Amniotic epithelial cell (primary cell): ENCODE data around the gene RIN2.

Experiments
- DNase-seq: peaks from one replicate; pipeline ENCODE4 v3.0.0-alpha.2; 2010; ENCODE audit warnings: low read depth

The RIN2 gene, protein sequence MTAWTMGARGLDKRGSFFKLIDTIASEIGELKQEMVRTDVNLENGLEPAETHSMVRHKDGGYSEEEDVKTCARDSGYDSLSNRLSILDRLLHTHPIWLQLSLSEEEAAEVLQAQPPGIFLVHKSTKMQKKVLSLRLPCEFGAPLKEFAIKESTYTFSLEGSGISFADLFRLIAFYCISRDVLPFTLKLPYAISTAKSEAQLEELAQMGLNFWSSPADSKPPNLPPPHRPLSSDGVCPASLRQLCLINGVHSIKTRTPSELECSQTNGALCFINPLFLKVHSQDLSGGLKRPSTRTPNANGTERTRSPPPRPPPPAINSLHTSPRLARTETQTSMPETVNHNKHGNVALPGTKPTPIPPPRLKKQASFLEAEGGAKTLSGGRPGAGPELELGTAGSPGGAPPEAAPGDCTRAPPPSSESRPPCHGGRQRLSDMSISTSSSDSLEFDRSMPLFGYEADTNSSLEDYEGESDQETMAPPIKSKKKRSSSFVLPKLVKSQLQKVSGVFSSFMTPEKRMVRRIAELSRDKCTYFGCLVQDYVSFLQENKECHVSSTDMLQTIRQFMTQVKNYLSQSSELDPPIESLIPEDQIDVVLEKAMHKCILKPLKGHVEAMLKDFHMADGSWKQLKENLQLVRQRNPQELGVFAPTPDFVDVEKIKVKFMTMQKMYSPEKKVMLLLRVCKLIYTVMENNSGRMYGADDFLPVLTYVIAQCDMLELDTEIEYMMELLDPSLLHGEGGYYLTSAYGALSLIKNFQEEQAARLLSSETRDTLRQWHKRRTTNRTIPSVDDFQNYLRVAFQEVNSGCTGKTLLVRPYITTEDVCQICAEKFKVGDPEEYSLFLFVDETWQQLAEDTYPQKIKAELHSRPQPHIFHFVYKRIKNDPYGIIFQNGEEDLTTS

DNA sequence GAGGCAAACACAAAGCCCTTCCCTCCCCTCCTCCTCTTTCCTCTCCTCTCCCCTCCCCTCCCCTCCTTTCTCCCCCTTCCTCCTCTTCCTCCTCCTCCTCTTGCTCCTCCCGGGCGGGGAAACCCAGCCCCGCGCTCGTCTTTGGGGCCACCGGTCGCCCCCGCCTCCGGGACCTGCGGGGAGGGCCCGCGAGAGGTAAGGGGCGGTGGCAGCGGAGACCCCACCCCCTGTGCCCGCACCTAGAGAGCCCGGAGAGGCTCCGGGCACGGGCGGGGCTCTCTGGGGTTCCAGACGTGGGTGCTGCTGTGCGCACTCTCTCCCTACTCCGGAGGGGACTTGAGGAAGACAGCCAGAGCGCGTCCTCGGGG is at the start of gene RIN2:
RIN2 (plus strand) TSS at position 126 of the 368 bp plus-strand sequence. CDS start 131,344 bp downstream, outside the sequence.
- no peak for DNase-seq

DNA sequence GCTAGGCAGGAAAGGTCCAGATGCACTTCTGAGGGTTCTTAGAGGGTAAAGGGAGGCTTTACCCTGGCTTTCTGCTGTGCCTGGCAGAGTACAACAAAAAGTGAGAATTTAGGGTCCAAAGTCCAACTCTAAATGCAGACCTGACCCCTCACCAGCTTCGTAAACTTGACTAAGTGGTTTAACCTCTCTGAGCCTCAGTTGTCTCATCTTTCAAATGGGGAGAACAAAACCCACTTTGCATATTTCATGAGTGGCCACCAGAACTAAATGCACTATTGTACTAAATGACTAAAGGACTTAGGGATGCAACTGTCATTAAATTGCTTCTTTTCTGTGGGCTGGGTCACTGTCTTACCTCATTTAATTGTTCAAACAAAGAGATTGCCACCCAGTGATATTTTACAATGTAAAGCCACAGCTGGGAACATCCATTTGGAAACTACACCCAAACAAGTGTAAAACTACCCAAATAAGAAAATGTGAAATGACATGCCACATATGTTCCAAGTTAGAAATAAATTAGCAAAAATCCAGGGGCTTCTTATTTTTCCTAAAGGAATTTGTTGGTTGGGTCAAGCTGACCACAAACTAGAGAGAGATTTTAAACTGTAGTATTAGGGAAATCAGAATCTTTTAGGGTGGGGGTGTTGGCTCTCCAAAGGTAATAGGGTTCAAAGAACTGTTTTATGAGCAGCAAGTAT is 48.3 kb upstream of the RIN2 start:
- no peak for DNase-seq

DNA sequence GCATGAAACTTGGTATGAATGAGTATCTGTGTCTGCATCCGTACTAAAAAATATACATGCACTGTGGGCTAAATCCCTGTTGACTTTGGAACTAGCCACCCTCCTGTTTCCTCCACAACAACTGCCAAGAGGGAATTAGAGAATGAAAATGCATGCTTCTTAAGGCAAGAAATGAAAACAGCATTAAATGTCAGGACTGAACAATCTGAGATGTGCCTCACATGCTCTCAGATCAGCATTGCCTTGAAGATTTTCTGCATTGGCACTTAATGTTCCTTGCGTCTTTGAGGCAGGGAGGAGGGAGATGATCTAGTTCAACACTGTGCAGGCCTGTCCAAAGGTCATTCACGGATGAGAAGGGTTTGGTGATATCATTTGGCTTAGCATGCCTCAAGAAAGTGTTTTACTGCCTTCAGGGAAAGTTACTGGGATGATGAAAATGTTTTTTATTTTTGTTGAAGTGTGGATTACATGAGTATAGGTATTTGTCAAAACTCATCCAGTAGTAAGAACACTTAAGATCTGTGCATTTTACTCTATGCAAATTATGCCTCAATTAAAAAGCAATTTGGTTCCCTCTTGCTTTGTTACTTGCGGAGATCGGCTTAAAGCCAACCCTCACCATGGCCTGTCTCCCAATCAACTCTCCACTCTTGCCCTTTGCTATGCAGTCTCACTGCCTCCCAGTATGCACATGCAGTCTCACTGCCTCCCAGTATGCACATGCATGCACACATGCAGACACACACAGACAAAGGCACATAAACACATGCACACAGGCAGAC is 47.5 kb upstream of the RIN2 start:
- DNase-seq = peak; percentile 7

DNA sequence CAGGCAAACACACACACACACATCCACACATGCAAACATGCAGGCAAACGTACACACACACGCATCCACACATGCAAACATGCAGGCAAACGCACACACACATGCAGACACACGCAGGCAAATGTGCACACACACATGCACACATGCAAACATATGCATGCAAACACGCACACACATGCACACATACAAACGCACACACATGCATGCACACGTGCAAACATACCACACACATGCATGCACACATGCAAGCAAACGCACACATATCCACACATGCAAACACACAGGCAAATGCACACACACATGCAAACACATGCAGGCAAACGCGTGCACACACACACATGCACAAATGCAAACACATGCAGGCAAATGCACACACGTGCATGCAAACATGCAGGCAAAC is 46.9 kb upstream of the RIN2 start:
- no peak for DNase-seq

DNA sequence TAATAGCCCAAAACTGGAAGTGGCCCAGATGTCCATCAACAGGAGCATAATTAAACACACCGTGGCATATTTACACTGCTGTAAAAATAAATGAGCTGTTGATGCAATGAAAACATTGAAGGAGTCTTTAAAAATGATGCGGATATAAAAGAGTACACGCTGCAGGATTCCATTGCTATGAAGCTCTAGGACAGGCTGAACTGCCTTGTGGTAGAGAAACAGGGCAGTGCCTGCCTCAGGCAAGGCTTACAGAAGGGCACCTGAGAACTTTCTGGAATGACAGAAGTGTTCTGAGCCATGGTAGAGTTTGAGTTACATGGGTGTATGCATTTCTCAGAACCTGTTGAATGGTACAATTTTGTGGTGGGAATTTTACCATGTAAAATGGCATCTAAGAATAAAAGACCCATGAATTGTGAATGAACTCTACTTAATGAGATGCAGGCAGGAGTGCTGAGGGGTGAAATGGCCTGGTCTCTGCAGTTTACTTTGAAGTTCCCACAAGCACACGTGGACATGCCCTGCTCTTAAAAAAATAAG is 45.3 kb upstream of the RIN2 start:
- DNase-seq = no peak

DNA sequence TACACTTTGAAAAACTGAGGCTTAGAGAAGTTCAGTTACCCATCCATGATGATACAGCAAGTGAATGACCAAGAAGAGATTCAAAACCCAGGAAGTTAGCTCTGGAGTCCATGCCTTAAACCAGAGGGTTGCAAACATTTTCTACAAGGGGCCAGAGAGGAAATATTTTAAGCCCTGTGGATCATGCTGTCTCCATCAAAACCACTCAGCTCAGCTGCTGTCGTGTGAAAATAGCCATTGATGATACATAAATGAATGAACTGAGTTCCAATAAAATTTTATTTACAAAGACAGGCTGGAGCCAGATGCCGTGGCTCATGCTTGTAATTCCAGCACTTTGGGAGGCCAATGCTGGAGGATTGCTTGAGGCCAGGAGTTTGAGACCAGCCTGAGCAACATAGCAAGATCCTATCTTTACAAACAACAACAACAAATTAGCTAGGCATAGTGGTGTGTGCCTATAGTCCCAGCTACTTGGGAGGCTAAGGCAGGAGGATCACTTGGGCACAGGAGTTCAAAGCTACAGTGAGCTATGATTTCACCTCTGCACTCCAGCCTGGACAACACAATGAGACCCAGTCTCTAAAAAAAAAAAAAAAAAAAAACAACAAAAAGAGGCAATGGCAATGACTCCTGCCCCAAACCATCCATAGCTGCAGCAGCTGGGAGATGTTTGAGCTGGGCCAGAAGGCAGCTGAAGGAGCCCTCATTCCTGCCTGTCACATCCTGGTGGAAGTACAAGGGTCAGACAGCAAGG is 44.1 kb upstream of the RIN2 start:
- no peak for DNase-seq

DNA sequence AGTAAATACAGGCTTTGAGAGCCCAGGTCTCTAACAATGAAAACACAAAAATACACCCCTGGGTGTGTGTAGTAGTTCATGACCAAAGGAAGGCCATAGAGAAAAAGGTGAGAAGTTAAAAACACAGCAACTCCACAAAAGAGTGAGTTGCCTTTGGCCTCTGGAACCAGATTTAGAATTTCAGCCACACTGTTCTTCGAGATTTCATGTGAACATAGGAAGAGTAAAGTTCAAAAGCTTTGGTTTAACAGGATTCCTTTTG is 43.5 kb upstream of the RIN2 start:
- DNase-seq = no peak

DNA sequence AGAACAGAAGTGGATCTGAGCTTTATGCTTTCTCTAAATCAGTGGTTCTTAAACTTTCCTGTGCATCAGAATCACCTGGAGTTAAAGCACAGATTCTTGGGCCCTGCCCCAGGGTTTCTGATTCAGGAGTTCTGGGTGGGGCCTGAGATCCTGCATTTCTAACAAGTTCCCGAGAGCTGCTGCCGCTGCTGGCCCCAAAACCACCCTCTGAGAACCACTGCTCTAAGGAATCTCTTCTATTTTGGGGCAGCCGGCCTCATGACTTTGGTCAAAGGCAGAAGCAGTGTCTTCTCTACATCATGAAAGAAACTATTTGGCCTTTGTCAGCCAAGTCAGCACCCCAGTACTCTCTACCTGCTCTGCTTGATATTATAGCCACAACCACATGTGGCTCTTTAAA is 42.1 kb upstream of the RIN2 start:
- no peak for DNase-seq

DNA sequence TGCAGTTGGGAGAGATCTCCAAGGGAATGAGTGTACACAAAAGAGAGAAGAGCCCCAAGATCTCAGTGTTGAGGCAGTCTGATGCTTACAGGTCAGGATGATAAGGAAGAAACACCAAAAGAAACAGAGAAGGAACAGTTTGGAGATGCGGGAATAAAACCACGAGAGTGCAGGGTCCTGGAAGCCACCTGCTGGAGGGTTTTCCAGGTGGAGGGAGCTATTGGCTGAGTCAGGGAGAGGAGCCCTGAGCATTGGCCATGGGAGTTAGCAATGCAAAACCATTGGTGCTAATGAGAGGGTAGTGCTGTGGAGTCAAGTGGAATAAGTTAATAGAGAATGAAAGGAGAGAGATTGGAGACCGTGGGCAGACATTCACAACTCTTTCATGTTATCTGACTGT is 39.2 kb upstream of the RIN2 start:
- no peak for DNase-seq

DNA sequence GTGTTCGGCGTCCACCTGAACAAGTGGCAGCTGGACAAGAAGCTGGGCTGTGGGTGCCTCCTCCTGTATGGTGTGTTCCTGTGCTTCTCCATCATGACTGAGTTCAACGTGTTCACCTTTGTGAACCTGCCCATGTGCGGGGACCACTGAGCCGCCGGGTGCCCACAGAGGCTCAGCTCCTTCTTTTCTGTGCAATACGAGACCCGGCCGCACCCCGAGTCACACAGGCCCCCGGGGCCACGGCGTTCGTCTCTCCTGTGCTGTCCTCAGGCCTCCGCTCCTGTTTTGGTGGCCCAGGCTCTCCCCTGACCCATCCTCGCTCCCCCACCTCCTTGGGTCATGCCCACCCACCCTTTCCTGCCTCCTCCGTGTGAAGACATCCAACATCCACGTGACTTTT is 37.1 kb upstream of the RIN2 start:
- no peak for DNase-seq

DNA sequence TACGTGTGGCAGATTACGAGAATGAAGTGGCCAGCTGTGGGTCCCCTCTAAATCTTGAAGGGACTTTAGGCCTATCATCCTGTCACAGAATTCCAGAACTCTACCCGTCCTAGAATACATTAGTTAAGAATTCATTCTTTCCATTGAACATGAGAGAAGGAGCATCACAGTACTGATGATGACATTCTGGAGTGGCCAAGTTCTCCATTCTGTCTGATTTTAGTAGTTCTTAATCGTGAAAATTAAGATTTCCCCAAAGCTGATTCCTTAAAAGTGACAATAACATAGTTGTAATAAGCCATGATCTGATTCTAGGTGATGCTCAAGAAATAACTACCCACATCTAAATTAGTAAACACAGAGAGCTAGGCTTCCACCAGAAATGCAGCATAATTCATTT is 35.0 kb upstream of the RIN2 start:
- no peak for DNase-seq

DNA sequence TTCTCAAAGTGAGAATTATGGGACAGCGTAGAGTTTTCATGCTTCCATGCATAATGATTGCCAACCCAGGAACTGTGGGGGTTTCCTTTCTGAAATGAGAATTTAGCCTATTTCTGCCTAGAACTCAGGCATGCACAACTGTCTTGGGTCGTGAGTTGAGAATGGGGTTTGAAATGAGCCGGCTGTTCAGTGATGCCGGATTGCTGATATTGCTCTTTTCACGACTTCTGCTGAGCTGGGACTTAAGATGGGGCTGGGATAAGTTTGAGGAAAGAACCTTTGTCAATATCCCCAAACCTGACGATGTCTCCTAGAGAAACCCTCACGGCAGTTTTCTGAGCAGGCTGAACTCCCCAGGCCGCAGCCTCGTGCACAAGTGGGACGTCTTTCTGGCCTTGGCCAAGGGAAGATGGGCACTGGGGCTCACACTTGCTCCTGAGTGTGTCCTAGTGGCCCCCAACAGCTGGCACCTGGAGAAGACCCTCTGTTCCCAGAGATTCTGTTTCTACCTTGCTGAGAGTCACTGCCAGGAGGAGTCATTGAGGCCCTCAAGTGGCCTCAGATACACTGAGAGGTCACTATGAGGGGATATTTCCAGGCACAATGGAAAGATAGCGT is 34.1 kb upstream of the RIN2 start:
- no peak for DNase-seq

DNA sequence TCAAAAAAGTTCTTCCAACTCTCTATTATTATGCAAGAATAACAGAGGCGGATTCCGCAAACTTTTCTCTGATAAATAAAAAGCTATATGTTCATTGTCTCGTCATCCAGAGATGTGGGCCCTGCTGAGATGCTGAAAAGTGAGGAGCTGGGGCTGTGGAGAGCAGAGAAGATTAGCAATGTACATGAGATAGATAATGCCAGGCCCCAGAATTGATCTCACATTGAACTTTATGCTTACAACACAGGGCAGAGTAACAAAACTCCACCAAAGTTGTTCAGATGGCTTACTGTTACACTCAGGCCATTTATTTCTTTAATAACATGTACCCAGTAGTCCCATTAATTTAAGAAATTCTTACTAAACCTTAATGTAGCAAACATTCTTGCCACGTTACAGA is 32.7 kb upstream of the RIN2 start:
- DNase-seq = no peak

DNA sequence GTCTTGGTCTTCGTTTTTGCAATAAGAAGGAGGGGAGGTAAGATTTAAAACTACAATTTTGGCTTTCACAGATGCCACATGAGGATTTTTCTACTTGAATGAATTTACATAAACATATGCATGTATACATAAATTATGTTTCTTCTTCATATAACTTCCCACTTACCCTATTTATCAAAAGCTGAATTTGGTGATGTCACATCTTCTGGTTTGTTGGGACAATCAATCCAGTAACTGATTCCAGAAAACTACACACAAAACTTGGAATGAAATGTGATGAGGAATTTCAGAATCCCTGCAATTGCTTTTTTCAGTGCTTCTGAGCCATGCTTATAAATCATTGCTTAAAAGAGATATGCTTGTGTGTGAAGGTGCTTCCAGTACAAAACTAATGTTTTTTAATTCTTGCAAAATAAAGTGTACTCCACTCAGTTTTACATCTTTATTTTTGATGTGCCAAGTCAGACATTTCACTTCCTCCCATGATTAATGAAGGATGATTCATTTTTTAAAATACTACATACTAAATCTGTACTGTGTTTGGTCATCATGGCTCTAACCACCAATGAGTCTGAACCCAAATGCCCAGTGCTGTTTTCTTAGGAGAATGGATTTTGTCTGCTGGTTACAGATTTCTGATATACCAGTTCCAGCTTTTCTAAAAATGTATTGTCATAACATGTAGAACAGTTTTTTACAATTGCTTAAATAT is 32.1 kb upstream of the RIN2 start:
- peak; percentile 61 for DNase-seq

DNA sequence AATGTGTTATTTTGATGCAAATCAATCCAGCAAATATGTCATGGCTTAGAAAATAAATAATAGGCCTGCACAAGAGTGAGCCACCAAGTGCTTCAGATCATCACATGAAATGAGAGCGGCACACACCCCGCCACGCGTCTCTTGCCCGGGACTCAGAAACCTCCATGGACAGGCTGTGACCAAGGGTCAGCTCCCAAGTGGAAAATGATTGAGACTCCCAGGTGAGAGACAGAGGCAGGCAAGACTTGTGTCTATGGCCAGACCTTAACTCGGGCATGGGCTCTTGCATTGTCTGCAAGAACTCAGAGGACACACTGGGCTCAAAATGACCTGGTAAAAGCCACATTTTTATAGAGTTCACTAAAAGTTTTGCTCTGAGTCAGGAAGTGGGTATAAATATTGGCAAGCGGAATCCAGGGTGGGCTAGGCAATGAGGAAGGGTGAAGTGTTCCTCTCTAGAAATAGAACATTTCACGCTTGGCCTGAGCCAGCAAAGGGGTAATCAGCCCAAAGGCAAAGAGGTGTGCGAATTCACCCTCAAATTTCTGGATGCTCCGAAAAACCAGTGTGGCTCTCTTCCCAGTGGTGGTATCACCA is 30.7 kb upstream of the RIN2 start:
- no peak for DNase-seq

DNA sequence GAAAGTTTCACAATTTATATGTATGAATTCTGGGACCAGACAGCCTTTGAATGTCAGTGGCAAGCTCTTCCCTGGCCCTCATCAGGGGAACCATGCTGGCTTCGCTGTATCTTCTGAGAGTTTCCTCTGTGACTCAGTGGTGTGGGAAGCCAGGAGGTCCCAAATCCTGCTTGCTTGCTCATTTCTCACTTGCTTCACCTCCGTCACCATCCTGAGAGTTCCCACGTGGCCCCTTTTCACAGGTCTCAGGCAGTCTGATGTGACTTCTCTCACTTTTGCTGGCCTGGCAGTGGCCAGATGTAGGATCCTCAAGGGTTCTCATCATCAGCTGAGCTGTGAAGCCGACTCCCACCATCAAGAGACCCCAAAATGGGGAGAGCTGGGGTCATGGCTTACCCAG is 28.4 kb upstream of the RIN2 start:
- DNase-seq = no peak

DNA sequence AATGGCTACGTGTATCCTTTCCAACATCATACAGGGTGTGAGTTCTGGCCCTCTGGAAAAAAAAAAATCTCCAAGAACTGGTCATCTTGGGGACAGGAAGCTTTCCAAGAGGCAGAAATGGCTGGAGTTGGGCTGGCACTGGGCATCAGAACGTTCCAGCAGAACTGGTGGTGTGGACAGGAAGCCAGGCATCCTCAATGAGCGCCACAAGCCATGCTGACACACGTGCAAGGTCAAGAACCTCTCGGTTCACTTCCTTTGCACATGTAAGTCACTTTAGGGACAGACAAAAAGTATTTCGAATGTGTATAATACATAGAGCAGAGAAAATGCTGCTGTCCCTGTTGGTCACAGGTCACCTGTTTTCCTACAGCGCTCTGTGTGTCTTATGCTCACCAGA is 27.4 kb upstream of the RIN2 start:
- no peak for DNase-seq

DNA sequence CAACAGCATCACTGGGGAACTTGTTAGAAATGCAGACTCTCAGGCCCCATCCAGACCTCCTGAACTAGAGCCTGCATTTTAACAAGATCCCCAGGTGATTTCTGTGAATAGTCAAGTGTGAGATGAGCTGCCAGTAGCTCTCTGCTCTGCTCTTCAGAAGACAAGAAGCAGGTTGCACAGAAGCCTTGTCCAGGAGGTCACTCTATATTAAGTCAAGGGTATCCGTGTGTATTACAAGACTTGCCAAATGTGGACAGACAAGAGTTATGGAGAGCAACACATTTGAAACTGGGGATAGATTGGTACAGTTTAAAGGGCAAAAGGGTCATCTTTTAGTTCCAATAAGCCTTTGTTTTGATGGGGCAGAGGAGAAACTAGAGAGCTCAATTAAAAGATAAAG is 23.2 kb upstream of the RIN2 start:
- no peak for DNase-seq

DNA sequence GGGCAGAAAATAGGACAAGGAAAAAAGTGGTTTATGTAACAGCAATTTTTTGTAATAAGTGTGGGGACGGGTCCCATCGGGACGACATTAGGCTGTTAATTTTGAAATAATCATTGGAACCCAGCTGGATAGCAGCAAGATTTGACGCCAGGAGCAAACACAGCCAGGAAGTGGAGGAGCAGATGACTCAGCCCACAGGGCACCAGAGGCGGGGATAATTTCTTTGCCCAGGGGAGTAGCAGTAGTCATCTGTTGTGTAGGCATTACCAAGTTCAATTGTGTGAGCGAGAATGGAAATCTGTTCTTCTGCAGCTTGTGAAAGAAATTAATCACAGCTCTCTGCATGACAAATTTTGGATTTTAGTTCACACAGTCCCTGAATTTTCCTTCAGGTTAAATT is 22.6 kb upstream of the RIN2 start:
- DNase-seq = peak; percentile 78

DNA sequence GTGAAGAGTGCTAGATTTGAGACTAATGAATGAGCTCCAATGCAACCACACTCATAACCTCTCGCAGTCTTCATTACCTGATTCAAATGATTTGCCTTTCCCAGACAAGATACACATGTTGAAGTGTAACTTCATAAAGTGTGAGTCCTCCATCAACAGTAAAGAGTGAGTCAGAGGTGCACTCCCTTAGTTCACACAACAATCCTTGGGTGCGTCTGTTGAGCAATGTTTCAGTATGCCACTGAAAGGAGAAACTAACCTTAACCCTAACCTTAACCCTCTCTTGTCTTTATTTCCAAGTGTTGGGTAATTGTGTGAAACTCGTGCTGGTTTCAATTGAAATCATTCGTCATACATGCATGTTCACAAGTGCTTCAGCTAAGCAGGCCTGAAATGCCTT is 21.0 kb upstream of the RIN2 start:
- DNase-seq = peak; percentile 85
